ENCODE results near the gene C11orf21.
"Not testable (repeated sequence)": the region's sequence is repeated elsewhere in the genome, so short reads cannot be mapped to it uniquely, and the experiment has no call there.

The C11orf21 gene

GRCh38 chr11:2298131-2298794, 3.5 kb downstream of the C11orf21 start:
- Mint-ChIP-seq H3K9me3 (ENCODE audit: low read depth) (no peaks in the 10 kb centered on the region), H3K4me3 (no peak overlapping the region), H3K27ac (peak overlapping the region; percentile 93), H3K27me3 (no peaks in the 10 kb centered on the region), H3K36me3 (no peaks in the 10 kb centered on the region), H3K4me1 (ENCODE audit: low read depth) (peaks cover 53% of the 10 kb centered on the region)

GRCh38 chr11:2297623-2298030, 4.1 kb downstream of the C11orf21 start:
- Mint-ChIP-seq H3K9me3 (ENCODE audit: low read depth) (no peaks in the 10 kb centered on the region), H3K4me1 (ENCODE audit: low read depth) (peaks cover 52% of the 10 kb centered on the region), H3K27me3 (no peaks in the 10 kb centered on the region), H3K27ac (peak overlapping the region; percentile 93), H3K36me3 (no peaks in the 10 kb centered on the region), H3K4me3 (no peak overlapping the region)

GRCh38 chr11:2296913-2297622, 4.7 kb downstream of the C11orf21 start:
- no peaks in the 10 kb centered on the region for H3K9me3 Mint-ChIP-seq (ENCODE audit: low read depth)
- no peaks in the 10 kb centered on the region for H3K36me3 Mint-ChIP-seq
- no peak overlapping the region for H3K4me3 Mint-ChIP-seq
- no peaks in the 10 kb centered on the region for H3K27me3 Mint-ChIP-seq
- H3K27ac Mint-ChIP-seq: peak overlapping the region; percentile 93
- H3K4me1 Mint-ChIP-seq (ENCODE audit: low read depth): peaks cover 53% of the 10 kb centered on the region

GRCh38 chr11:2295971-2296912, 5.5 kb downstream of the C11orf21 start:
- H3K9me3 Mint-ChIP-seq (ENCODE audit: low read depth): no peaks in the 10 kb centered on the region

GRCh38 chr11:2294926-2295290, 6.8 kb downstream of the C11orf21 start:
- Mint-ChIP-seq H3K4me3 (no peak overlapping the region), H3K9me3 (ENCODE audit: low read depth) (no peaks in the 10 kb centered on the region), H3K27me3 (no peaks in the 10 kb centered on the region), H3K36me3 (no peaks in the 10 kb centered on the region), H3K4me1 (ENCODE audit: low read depth) (peaks cover 43% of the 10 kb centered on the region), H3K27ac (no peak overlapping the region)

More at GRCh38 chr11:2295971-2296912, 5.5 kb downstream of the C11orf21 start:
- Mint-ChIP-seq H3K27ac (peak overlapping the region; percentile 66), H3K4me1 (ENCODE audit: low read depth) (peaks cover 46% of the 10 kb centered on the region), H3K36me3 (no peaks in the 10 kb centered on the region), H3K4me3 (no peak overlapping the region), H3K27me3 (no peaks in the 10 kb centered on the region)

GRCh38 chr11:2293984-2294925, 7.5 kb downstream of the C11orf21 start:
- Mint-ChIP-seq H3K27me3 (no peaks in the 10 kb centered on the region), H3K9me3 (ENCODE audit: low read depth) (no peaks in the 10 kb centered on the region), H3K36me3 (peaks cover 2% of the 10 kb centered on the region), H3K4me3 (no peak overlapping the region), H3K4me1 (ENCODE audit: low read depth) (peaks cover 44% of the 10 kb centered on the region), H3K27ac (no peak overlapping the region)

GRCh38 chr11:2293531-2293971, 8.2 kb downstream of the C11orf21 start:
- peaks cover 2% of the 10 kb centered on the region for H3K36me3 Mint-ChIP-seq
- H3K27me3 Mint-ChIP-seq: no peaks in the 10 kb centered on the region
- peaks cover 46% of the 10 kb centered on the region for H3K4me1 Mint-ChIP-seq (ENCODE audit: low read depth)
- H3K9me3 Mint-ChIP-seq (ENCODE audit: low read depth): no peaks in the 10 kb centered on the region
- no peak overlapping the region for H3K4me3 Mint-ChIP-seq
- no peak overlapping the region for H3K27ac Mint-ChIP-seq

GRCh38 chr11:2290351-2290841, 11.3 kb downstream of the C11orf21 start:
- Mint-ChIP-seq H3K4me1 (ENCODE audit: low read depth) (peaks cover 43% of the 10 kb centered on the region), H3K27me3 (no peaks in the 10 kb centered on the region), H3K9me3 (ENCODE audit: low read depth) (no peaks in the 10 kb centered on the region), H3K4me3 (no peak overlapping the region), H3K36me3 (peaks cover 2% of the 10 kb centered on the region), H3K27ac (no peak overlapping the region)

- no peaks in the 10 kb centered on the region for H3K27me3 Mint-ChIP-seq
- H3K4me3 Mint-ChIP-seq: no peak overlapping the region
- H3K36me3 Mint-ChIP-seq: peaks cover 2% of the 10 kb centered on the region
- no peak overlapping the region for H3K27ac Mint-ChIP-seq
- peaks cover 42% of the 10 kb centered on the region for H3K4me1 Mint-ChIP-seq (ENCODE audit: low read depth)
- H3K9me3 Mint-ChIP-seq (ENCODE audit: low read depth): no peaks in the 10 kb centered on the region
These were observed 11.9 kb downstream of the C11orf21 start for GRCh38 chr11:2289859-2290258.

GRCh38 chr11:2289350-2289749, 12.4 kb downstream of the C11orf21 start:
- Mint-ChIP-seq H3K4me3 (no peak overlapping the region), H3K9me3 (ENCODE audit: low read depth) (no peaks in the 10 kb centered on the region), H3K36me3 (peaks cover 2% of the 10 kb centered on the region), H3K4me1 (ENCODE audit: low read depth) (peaks cover 37% of the 10 kb centered on the region), H3K27ac (no peak overlapping the region), H3K27me3 (no peaks in the 10 kb centered on the region)

- Mint-ChIP-seq H3K36me3 (peaks cover 5% of the 10 kb centered on the region), H3K4me3 (no peak overlapping the region), H3K9me3 (ENCODE audit: low read depth) (peaks cover 3% of the 10 kb centered on the region), H3K27ac (peak overlapping the region; percentile 46), H3K27me3 (no peaks in the 10 kb centered on the region), H3K4me1 (ENCODE audit: low read depth) (peaks cover 23% of the 10 kb centered on the region)
These were observed 14.6 kb downstream of the C11orf21 start for GRCh38 chr11:2287091-2287490.

- peaks cover 23% of the 10 kb centered on the region for H3K4me1 Mint-ChIP-seq (ENCODE audit: low read depth)
- H3K36me3 Mint-ChIP-seq; H3K27ac Mint-ChIP-seq; H3K27me3 Mint-ChIP-seq; H3K4me3 Mint-ChIP-seq; H3K9me3 Mint-ChIP-seq (ENCODE audit: low read depth): not testable (repeated sequence)
These were observed 15.4 kb downstream of the C11orf21 start for GRCh38 chr11:2286350-2286749.

- Mint-ChIP-seq H3K4me1 (ENCODE audit: low read depth) (peaks cover 3% of the 10 kb centered on the region), H3K27me3 (no peaks in the 10 kb centered on the region), H3K27ac (no peak overlapping the region), H3K36me3 (peaks cover 15% of the 10 kb centered on the region), H3K9me3 (ENCODE audit: low read depth) (peaks cover 12% of the 10 kb centered on the region), H3K4me3 (no peak overlapping the region)
These were observed 21.5 kb downstream of the C11orf21 start for GRCh38 chr11:2280208-2280607.

GRCh38 chr11:2277933-2278523, 23.7 kb downstream of the C11orf21 start:
- peaks cover 3% of the 10 kb centered on the region for H3K4me1 Mint-ChIP-seq (ENCODE audit: low read depth)
- peaks cover 15% of the 10 kb centered on the region for H3K36me3 Mint-ChIP-seq
- H3K9me3 Mint-ChIP-seq (ENCODE audit: low read depth): peaks cover 12% of the 10 kb centered on the region
- H3K27ac Mint-ChIP-seq: no peak overlapping the region
- H3K27me3 Mint-ChIP-seq: no peaks in the 10 kb centered on the region
- H3K4me3 Mint-ChIP-seq: no peak overlapping the region

All from activated naive CD8-positive, alpha-beta T cell (primary cell).